ENCODE measurements around the gene ABI1. TPM values are rescaled to one million over a fixed set of nuclear protein-coding genes. Genes with fewer than 3 reads are reported as not detected.

Gene ABI1
- polyA plus RNA-seq, 2 of the 4 experiments (the other 2 are of a cell fraction) = 35.8 to 67.6 TPM

GRCh38 chr10:26887611-26888215 lies 27.0 kb upstream of the ABI1 start:
- ATAC-seq = no peak
- 45% methylated on average over 2 of the region's 3 CpGs for WGBS (ENCODE audit: missing lambda C conversion rate)
- Histone ChIP-seq H3K27ac (no peak overlapping the region), H3K4me3 (no peak overlapping the region), H3K9me3 (no peaks in the 10 kb centered on the region), H3K4me1 (no peaks in the 10 kb centered on the region), H3K4me2 (no peak overlapping the region)
- TF ChIP-seq CEBPB (IDR thresholded peaks at IDR 0.05) = no peak
- no peak for TF ChIP-seq RNF2 (IDR thresholded peaks at IDR 0.05; ENCODE audit: borderline replicate concordance, low read depth)
- no peak for TF ChIP-seq ESRRA (IDR thresholded peaks at IDR 0.05; ENCODE audit: borderline replicate concordance, low read length)
- no peak for TF ChIP-seq REST (IDR thresholded peaks at IDR 0.05)
- TF ChIP-seq FOSB (CRISPR knock-in tag; IDR thresholded peaks at IDR 0.05) = no peak
- TF ChIP-seq MAX (IDR thresholded peaks at IDR 0.05) = no peak
- POLR2A ChIA-PET = no interaction called here
- DNase-seq (ENCODE audit: low read depth in 1 of 2, low spot score in 1 of 2) = no peak
- FAIRE-seq = no peak
- CTCF ChIA-PET = interaction anchor here (1.3 to 3.1 kb wide), 4 partner anchors 11 to 472 kb away, joined by 3 to 21 read pairs (median 3); no protein-coding TSS in a partner anchor

GRCh38 chr10:26881600-26882331 lies 21.0 kb upstream of the ABI1 start:
- Histone ChIP-seq H3K4me1 (0 out of 3 replicates have a peak, but pooled peaks cover 3% of the 10 kb centered on the region), H3K27ac (no peak overlapping the region), H3K4me3 (no peak overlapping the region), H3K9me3 (no peaks in the 10 kb centered on the region), H3K4me2 (peak overlapping the region; percentile 47)
- 11% methylated on average over 10 of the region's 10 CpGs for WGBS (ENCODE audit: missing lambda C conversion rate)
- FAIRE-seq = peak; percentile 94
- peak; percentile 91 to 97 for ATAC-seq
- POLR2A ChIA-PET = interaction anchor here (1.7 kb wide), 1 partner anchor 155 kb away, joined by 8 read pairs; no protein-coding TSS in a partner anchor
- CTCF ChIA-PET = interaction anchor here (0.5 to 10.0 kb wide), 43 partner anchors 8 to 1490 kb away, joined by 3 to 160 read pairs (median 4); partner anchors contain the start of gene ABI1
- no peak for TF ChIP-seq NPAS2 (CRISPR knock-in tag; IDR thresholded peaks at IDR 0.05; ENCODE audit: borderline replicate concordance)
- TF ChIP-seq MAZ (IDR thresholded peaks at IDR 0.05; ENCODE audit: borderline replicate concordance, low read depth, low read length) = no peak
- TF ChIP-seq RAD21 (conservative IDR thresholded peaks at IDR 0.05 in 1 of 2, IDR thresholded peaks at IDR 0.05 in 1 of 2) = peak; percentile 92 to 95
- peak; percentile 84 for TF ChIP-seq SMC3 (IDR thresholded peaks at IDR 0.05)
- TF ChIP-seq MAX (IDR thresholded peaks at IDR 0.05) = no peak
- TF ChIP-seq ZSCAN20 (CRISPR knock-in tag; IDR thresholded peaks at IDR 0.05) = no peak
- no peak for TF ChIP-seq CBX8 (IDR thresholded peaks at IDR 0.05)
- peak; percentile 90 for TF ChIP-seq CTCF (IDR thresholded peaks at IDR 0.05)
- TF ChIP-seq CEBPB (IDR thresholded peaks at IDR 0.05) = 0 out of 4 replicates have a peak, but pooled peaks of 1 of the 2 experiments have one; percentile 9
- peak; percentile 55 to 77 for DNase-seq (ENCODE audit: low read depth in 1 of 2, low spot score in 1 of 2)

Data from A549 (cell line).